Measurements from ENCODE around the gene PIMREG.

Gene PIMREG

DNA sequence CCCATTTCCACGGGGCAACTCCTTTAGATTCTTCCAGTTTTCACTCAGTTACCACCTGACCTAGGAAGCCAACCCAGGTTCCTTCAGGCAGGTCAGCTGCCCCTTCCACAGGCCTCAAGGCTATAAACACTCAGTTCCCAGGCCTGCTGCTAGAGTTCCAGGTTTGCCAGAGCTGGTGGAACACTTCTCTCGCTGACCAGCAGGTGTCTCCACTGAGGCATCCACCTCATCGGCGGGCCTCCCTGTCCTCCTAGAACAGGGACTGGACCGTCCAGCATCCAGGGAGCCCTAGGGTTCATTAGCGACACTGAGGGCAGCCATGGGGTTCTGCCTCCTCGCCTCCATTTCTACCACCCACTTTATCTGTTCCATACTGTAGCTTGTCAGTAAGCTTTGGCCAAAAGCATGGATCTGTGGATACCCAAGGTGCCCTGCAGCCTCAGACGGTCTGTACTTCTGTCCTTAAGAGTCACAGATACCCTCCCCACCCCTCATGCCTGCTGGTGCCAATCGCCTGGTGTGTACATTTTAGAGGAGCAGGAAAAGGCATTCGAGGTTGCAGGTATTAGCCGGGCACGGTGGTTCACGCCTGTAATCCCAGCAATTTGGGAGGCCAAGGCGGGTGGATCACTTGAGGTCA is 29.0 kb downstream of the PIMREG start:
- TF ChIP-seq GATA2 (IDR thresholded peaks at IDR 0.05; ENCODE audit: low read depth, low read length) (no peak), GATA3 (IDR thresholded peaks at IDR 0.05; ENCODE audit: low read depth, low read length) (no peak)

DNA sequence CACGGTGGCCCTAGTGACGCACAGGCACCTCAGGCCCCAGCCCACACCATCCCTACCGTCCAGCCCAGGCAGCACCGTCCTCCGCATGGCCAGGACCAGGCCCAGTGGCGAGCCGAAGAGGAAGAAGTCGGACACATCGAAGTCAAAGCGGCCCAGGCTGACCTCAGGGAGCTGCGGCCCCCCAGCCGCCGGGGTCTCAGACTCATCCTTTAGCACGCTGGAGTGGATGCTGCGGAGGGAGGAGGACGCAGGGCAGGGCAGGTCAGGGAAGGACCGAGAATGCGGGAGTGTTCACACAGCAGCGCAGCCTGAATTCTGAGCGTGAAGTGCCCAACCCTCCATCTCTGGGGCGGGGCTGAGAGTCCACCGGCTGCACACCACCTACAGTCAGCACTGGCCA is 30.1 kb downstream of the PIMREG start:
- TF ChIP-seq GATA3 (IDR thresholded peaks at IDR 0.05; ENCODE audit: low read depth, low read length) (no peak), GATA2 (IDR thresholded peaks at IDR 0.05; ENCODE audit: low read depth, low read length) (no peak)

DNA sequence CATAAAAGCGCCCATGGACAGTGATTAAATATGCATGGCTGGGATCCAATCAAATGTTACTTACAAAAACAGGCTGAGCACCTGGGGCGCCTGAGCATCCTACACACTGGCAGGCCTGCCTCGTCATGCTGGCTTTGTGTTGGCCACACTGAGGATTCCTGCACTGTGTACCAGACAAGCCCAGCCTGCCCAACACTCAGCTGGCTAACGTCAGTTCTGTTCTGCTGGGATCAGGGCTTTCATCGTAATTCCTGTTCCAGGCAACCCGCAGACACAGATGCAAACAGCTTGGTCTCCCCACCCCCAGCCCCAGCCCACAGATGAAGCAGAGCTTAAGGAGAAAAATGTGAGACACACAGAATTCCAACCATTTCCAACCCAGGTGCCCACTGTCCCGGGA is 30.7 kb downstream of the PIMREG start:
- TF ChIP-seq GATA2 (IDR thresholded peaks at IDR 0.05; ENCODE audit: low read depth, low read length) = no peak

DNA sequence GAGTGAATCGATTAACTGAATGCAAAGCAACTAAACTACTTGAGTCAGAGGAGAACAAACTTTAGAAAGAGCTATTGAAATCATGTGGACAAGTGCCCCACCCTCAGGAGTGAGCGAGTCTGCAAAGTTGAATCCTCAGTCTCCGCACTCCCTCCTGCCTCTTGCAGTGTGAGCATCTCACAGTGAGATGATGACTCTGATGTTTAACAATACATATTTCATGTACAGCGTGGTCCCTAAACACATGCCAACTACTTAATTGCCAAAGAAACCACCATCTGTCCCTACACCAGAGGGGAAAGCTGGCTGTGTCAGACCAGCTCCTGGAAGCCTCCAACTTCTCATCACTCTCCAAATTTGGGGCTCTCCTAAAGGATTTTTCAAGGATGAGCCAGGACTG is 31.2 kb downstream of the PIMREG start:
- no peak for TF ChIP-seq GATA2 (IDR thresholded peaks at IDR 0.05; ENCODE audit: low read depth, low read length)
- TF ChIP-seq GATA3 (IDR thresholded peaks at IDR 0.05; ENCODE audit: low read depth, low read length) = no peak

DNA sequence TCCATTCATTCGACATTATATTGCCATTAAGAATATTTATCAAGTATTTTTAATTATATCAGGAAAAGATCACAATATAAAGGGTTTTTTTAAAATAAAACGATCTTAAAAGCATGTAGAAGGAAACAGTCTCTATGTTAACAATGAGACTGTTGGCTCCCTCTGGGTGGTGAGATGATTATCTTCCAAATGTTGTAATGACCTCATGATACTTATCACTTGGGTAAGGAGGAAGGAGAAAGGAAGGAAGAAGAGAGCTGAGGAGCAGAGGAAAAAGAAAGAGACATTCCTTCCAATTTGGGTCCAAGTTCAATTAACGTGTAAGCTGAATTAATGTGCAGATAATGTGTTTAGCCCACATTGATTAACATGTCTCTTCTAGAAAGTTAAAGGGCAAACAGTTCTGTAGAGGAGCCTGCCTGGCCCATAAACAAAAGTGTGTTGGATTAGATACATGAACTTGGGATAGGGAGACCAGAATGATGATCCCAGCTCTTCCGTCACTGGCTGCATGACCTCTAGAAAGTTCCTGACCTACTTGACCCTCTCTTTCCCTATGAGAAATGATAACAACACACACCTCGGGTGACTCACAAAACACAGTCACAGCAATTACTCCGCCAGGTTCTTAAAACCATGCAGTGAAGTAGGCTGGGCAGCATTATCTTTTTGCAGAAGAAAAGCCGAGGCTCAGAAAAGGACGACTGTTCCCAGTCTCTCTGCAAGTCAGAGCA is 32.0 kb downstream of the PIMREG start:
- TF ChIP-seq GATA2 (IDR thresholded peaks at IDR 0.05; ENCODE audit: low read depth, low read length) (no peak), GATA3 (IDR thresholded peaks at IDR 0.05; ENCODE audit: low read depth, low read length) (no peak)

DNA sequence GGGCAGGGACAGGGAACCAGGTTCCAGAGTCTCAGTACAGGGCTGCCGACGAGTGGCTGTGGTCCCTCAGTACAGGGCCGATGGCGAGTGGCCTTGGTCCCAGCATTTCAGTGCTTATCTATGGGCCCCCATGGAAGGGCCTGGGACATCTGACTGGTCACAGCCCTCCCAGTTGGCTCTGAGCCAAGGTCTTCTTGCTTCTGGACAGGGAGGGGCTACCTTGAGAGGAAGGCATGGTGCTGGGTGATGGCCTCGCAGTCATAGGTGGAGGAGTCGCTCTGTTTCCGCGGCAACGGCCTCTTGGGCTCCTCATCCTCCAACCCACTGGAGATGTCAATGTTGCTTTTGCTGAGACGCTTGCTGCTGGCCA is 32.5 kb downstream of the PIMREG start:
- TF ChIP-seq GATA3 (IDR thresholded peaks at IDR 0.05; ENCODE audit: low read depth, low read length) = no peak

DNA sequence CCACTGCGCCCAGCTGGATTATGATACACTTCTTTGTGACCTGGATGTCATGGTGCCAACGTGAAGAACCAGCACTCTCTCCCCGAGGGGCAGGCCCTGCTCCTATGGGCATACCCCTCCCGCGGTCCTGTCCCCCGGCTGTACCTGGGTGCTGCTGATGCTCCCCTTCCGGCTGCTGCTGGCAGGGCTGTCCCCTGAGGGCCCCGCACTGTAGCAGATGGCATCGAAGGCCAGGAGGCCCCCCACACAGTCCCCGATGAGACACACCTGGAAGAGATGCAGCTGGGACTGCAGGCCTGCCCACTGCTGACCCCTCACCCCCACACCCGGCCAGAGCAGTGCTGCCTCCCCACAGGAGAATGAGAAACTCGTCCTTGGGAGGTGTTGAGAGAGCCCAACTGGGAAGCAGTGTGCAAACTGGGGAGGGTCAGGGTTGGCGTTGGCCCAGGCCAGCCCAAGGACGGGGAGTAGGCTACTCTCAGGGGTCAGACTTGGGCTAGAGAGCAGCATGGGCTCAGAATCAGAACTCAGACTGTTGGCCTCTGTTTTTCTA is 33.7 kb downstream of the PIMREG start:
- TF ChIP-seq GATA3 (IDR thresholded peaks at IDR 0.05; ENCODE audit: low read depth, low read length) (no peak), GATA2 (IDR thresholded peaks at IDR 0.05; ENCODE audit: low read depth, low read length) (no peak)

DNA sequence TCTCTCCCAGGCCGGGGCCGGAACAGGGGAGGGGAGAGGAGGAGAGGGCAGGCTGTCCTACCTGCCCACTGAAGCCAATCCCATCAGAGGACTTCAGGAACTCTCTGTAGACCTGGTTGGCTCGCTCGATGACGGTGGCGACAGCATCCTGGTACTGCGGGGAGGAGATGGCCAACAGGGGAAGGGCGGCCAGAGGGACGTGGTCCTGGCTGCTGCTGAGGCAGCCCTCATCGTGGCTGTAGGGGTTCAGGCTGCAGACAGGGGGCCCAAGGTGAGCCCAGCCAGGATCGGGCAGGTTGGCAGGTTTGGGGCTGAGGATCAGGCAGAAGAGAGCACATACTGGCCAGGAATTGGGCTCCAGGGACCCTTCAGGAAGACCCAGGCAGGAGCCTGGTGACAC is 34.2 kb downstream of the PIMREG start:
- no peak for TF ChIP-seq GATA3 (IDR thresholded peaks at IDR 0.05; ENCODE audit: low read depth, low read length)
- TF ChIP-seq GATA2 (IDR thresholded peaks at IDR 0.05; ENCODE audit: low read depth, low read length) = no peak

DNA sequence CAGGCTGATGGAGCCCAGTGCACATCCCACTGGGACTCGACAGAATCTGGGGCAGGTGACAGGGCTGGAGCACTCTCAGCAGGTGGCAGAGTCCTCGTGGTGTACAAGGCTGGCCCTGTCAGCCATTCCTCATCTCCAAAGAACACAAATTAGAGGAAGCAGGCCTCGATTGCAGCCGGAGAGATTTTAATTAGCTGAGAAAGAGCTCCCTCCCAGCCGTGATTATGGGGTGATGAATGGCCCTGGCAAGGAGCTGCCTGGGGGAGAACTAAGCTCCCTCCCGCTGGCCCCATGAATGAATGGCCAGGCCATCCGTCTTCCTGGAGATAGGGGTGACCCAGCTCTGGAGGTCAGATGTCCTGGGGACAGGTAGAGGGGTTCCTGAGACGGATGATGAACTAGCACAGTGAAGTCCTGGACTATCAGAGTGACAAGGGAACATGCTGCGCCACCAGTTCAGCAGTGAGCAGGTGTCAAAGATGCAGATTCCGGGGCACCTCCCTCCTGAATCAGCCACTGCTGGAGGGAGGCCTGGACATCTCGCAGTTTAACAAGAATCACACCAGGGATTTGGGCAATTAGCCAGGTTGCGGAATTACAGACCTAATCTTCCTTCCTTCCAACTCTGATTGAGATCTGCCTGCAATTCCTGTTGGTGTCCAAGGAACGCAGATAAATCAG is 35.5 kb downstream of the PIMREG start:
- no peak for TF ChIP-seq GATA2 (IDR thresholded peaks at IDR 0.05; ENCODE audit: low read depth, low read length)
- TF ChIP-seq GATA3 (IDR thresholded peaks at IDR 0.05; ENCODE audit: low read depth, low read length) = no peak

DNA sequence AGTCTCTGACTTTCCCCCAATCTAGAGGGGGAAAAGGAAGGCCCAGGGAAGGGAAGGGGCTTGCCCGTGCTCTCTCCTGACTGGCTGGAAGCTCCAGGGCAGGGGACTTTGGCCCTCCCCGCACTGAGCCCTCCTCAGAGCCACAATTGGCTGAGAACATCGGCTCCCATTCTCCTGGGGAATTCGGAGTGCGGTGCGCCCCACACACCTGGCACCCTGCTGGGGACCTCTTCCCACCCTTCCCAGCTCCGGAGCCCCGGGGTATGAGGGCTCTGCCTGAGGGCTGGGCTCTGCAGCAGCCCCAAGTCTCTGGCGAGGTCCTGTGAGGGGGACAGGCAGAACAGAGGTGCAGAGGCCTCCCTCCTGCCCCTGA is 36.0 kb downstream of the PIMREG start:
- TF ChIP-seq GATA2 (IDR thresholded peaks at IDR 0.05; ENCODE audit: low read depth, low read length) = no peak
- TF ChIP-seq GATA3 (IDR thresholded peaks at IDR 0.05; ENCODE audit: low read depth, low read length) = no peak

DNA sequence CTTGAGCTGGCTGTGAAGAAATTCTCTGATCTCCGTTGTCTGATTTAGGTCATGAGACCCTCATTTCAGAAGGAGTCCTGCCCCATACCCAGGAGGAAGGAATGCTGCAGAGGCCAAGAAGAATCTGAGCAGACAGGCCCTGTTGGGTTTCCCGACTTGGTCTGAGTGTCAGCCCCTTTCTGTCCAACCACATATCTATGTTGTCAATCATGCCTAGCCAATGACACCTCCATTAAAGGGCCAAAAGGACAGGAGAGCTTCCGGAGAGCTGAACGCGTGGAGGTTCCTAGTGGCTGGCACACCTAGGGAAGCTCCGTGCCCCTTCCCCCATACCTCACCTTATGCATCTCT is 37.8 kb downstream of the PIMREG start:
- TF ChIP-seq GATA3 (IDR thresholded peaks at IDR 0.05; ENCODE audit: low read depth, low read length) (no peak), GATA2 (IDR thresholded peaks at IDR 0.05; ENCODE audit: low read depth, low read length) (no peak)

DNA sequence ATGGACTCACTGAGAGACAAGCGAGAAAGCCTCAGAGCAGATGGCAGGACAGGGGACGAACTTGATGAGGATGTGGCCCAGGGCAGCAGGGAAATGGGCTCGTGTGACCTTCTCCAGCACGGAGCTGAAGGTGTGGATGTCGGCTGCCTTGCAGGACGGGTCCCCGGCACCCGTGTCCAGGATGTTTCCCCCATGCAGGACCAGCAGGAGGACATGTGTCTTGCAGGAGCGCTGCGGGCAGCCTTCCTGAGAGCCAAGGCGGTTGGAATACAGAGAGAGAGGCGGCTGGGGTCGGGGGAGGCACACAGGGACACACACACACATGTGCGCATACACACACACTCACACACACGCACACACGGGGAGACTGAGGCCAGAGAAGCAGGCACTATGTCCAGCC is 39.3 kb downstream of the PIMREG start:
- TF ChIP-seq GATA2 (IDR thresholded peaks at IDR 0.05; ENCODE audit: low read depth, low read length) (no peak), GATA3 (IDR thresholded peaks at IDR 0.05; ENCODE audit: low read depth, low read length) (no peak)

DNA sequence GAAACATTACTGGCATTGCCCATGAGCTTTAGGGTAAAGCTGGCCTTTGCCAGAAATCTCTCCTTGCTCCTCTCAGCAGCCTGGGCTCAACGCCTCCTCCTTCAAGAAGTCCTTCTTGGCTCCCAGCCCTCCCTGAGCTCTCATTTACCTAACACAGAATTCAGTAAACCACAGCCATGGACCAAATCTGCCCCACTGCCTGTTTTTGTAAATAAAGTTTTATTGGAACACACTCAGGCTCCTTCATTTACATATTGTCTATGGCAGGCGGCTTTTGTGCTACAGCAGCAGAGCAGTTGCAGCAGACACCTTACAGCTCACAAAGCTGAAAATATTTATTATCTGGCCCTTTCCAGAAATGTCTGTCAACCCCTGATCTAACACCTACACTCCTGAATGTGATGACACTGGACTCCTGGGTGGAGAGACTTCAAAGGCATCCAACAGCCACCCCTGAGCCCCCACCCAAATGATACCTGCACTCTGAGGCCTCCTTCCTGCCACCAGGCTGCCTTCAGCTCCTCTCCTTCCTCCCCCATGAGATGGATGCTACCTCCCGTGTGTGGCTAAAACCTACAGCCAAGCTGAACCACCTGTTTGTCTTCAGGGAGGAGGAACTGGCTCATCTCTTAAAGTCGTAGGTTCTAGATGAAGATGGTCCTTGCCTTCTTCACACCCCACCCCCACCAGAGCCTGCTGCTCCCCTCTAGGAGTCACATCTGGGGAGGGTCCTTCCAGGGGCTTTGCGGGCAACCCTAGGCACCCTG is 41.6 kb downstream of the PIMREG start:
- TF ChIP-seq GATA2 (IDR thresholded peaks at IDR 0.05; ENCODE audit: low read depth, low read length) (no peak), GATA3 (IDR thresholded peaks at IDR 0.05; ENCODE audit: low read depth, low read length) (no peak)

DNA sequence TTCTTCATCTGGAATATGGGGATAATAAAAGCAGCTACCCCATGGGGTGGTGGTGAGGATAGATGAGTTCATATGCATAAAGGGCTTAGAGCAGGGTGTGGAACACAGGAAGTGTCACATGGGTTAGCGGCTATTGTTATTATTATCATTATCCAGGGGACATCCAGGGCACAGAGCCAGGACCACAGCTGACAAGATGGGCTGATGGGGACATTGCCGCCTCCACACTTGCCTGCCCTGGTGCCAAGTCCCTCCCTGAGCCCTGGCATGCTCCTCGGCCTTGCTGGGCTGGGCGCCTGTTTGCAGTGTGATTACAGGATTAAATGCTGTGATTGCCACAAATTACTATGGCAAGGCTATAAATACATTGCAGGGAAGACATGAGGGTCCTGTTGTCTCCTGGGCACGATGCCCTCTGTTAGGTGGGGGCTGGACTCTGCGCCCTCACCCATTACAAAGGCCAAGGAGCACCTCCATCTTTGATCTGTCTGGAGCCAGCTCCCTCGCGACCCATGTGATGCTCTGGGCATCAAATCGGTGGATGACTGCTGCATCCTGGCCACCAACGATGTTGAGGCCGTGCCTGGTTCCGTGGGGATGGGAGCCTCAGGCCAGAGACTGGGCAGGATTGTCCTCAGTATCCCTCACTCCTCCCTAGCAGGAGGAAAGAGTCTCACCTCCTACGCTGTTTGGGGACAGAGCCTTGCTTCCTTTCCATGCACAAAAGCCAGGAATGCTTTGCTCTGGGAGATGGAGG is 43.2 kb downstream of the PIMREG start:
- no peak for TF ChIP-seq GATA2 (IDR thresholded peaks at IDR 0.05; ENCODE audit: low read depth, low read length)
- TF ChIP-seq GATA3 (IDR thresholded peaks at IDR 0.05; ENCODE audit: low read depth, low read length) = no peak
